ENCODE data around the gene EVI5.

DNA sequence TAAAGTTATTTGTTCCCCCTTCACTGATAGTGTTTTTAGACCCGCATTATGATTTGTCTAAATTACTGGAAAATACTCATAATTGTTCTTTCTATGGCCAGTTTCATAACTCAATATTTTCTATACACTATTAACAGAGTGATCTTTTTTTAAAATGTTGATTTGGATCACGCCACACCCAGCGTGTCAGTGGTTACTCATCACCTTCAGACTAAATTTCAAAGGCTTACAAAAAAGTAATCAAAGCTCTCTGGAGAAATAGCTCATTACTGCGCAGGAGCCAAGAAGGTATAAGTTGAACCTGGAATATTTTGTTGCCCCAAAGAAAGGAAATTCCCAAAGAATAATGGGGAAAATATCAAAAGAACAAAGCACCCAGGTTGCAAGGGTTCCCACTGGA is 104.9 kb downstream of the EVI5 start:
- TF ChIP-seq CTCF (conservative IDR thresholded peaks at IDR 0.05 in 1 of 2, IDR thresholded peaks at IDR 0.05 in 1 of 2; ENCODE audit: extremely low read depth in 1 of 2, insufficient read depth in 1 of 2, low read depth in 1 of 2, low read length in 2 of 2) (no peak), EZH2 (IDR thresholded peaks at IDR 0.05; ENCODE audit: borderline replicate concordance, low read length) (no peak)
